Panc1 (cell line): ENCODE measurements around the gene DEGS2. TPM values are rescaled to one million over a fixed set of nuclear protein-coding genes. Genes with fewer than 3 reads are reported as not detected.

Source experiments
- ATAC-seq: fragments of 200-7000 bp; cut with Tn5 transposase; 2 replicates; pipeline ENCODE4 v1.9.1; 2020; ENCODE audit warnings: mild to moderate bottlenecking, moderate library complexity
- BruUV-seq: library from RNA; stranded (reverse); fragments of 400-500 nt; replicated peaks from 2 replicates; lab custom pipeline; 2021; lab: Mats Ljungman, UMichigan
- CTCF ChIA-PET: fragments of 300-600 bp; sonication (Branson Sonifier 250); formaldehyde crosslinking; loops from one replicate; lab custom pipeline; 2022; ENCODE audit warnings: antibody characterized with exemption; lab: Charles Lee
- POLR2A ChIA-PET: fragments of 300-600 bp; sonication (Branson Sonifier 250); formaldehyde crosslinking; loops from one replicate; lab custom pipeline; 2022; ENCODE audit warnings: antibody characterized with exemption; lab: Charles Lee
- DNase-seq: peaks from one replicate; pipeline ENCODE4 v3.0.0-alpha.2; 2010; ENCODE audit warnings: low read depth, low spot score
- H3K27ac ChIP-seq: 2 replicates; pipeline ENCODE4 v1.5.1; 2011; ENCODE audit warnings: mild to moderate bottlenecking, low read length, inconsistent platforms
- H3K27me3 ChIP-seq: fragments of 200-500 bp; sonication (Bioruptor generic); 2 replicates; pipeline ENCODE4 v1.6.0; 2014; ENCODE audit warnings: low read length, inconsistent platforms; ENCODE audit not compliant: control insufficient read depth, insufficient read depth
- H3K36me3 ChIP-seq: fragments of 200-500 bp; sonication (Bioruptor generic); 2 replicates; pipeline ENCODE4 v1.5.1; 2014; ENCODE audit warnings: inconsistent platforms, mild to moderate bottlenecking, low read length, moderate library complexity; ENCODE audit not compliant: control insufficient read depth, insufficient read depth
- H3K4me1 ChIP-seq: 2 replicates; pipeline ENCODE4 v1.5.1; 2011; ENCODE audit warnings: inconsistent platforms, mild to moderate bottlenecking, low read length, moderate library complexity; ENCODE audit not compliant: control insufficient read depth, insufficient read depth
- H3K4me3 ChIP-seq, 2 experiments: 2 replicates each; pipeline ENCODE4 v1.5.1; 2011 to 2012; ENCODE audit warnings: low read depth in 2 of 2, low read length in 2 of 2, mild to moderate bottlenecking in 2 of 2, inconsistent platforms in 1 of 2, moderate library complexity in 1 of 2
- H3K9me3 ChIP-seq: fragments of 200-500 bp; sonication (Bioruptor generic); 2 replicates; pipeline ENCODE4 v1.5.1; 2014; ENCODE audit warnings: low read depth, mild to moderate bottlenecking, inconsistent platforms, low read length, moderate library complexity; ENCODE audit not compliant: control insufficient read depth, insufficient read depth
- POLR2AphosphoS5 ChIP-seq: IDR thresholded peaks from 2 replicates; pipeline ENCODE4 v1.6.1; 2012; ENCODE audit warnings: mild to moderate bottlenecking, low read depth, low read length, moderate library complexity
- SIN3A ChIP-seq: IDR thresholded peaks from 2 replicates; pipeline ENCODE4 v1.6.1; 2012; ENCODE audit warnings: low read depth, mild to moderate bottlenecking, low read length, moderate library complexity, borderline replicate concordance; ENCODE audit not compliant: insufficient read depth
- TCF7L2 ChIP-seq: IDR thresholded peaks from 2 replicates; pipeline ENCODE4 v1.6.1; 2011; ENCODE audit warnings: mild to moderate bottlenecking, low read depth, low read length, inconsistent platforms
- in situ Hi-C: cut with HindIII; loops from 2 replicates; pipeline ENCODE4 v1.10.0; 2016; ENCODE audit warnings: low sequenced_read_pairs, low pct_unique_long_range_greater_than_20kb
- intact Hi-C: fragments of 100-400 bp; cut with micrococcal nuclease; formaldehyde crosslinking; loops from one replicate; pipeline ENCODE4 v1.10.0; 2022; ENCODE audit not compliant: unreplicated experiment
- total RNA-seq: library from RNA; stranded (reverse); gene quantifications from one replicate; pipeline ENCODE4 v1.2.1, GENCODE V29; 2021; ENCODE audit not compliant: unreplicated experiment
- TF ChIP-seq, protein P1 (sequence below), 2 experiments: IDR thresholded peaks; 2 replicates each; pipeline ENCODE4 v1.6.1; 2011 to 2012; ENCODE audit warnings: low read depth in 2 of 2, control low read depth in 1 of 2, low read length in 1 of 2, mild to moderate bottlenecking in 1 of 2, moderate library complexity in 1 of 2; ENCODE audit not compliant: insufficient read depth in 1 of 2
- TF ChIP-seq, protein P2 (sequence below): fragments of 450-650 bp; IDR thresholded peaks from 2 replicates; pipeline ENCODE4 v1.5.1; 2017; ENCODE audit warnings: mild to moderate bottlenecking

Gene DEGS2
- total RNA-seq, 1 experiment from 2014 or later, result 4.9 TPM

DNA sequence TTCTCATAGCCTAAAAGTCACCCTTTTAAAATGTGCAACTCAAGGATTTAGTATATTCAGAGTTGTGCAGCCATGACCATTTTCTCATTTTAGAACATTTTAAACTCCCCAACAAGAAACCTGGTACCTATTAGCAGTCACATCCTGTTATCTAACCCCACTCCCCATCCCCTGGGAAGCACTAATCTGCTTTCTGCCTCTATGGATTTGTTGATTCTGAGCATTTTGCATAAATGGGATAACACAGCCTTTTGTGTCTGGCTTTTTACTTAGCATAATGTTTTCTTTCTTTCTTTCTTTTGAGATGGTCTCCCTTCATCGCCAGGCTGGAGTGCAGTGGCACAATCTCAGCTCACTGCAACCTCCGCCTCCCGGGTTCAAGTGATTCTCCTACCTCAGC is 40.9 kb upstream of the DEGS2 start:
- no peaks in the 10 kb centered on the region for H3K9me3 ChIP-seq
- H3K27me3 ChIP-seq, result no peaks in the 10 kb centered on the region
- TF ChIP-seq SIN3A, result no peak
- TF ChIP-seq, protein P1, sequence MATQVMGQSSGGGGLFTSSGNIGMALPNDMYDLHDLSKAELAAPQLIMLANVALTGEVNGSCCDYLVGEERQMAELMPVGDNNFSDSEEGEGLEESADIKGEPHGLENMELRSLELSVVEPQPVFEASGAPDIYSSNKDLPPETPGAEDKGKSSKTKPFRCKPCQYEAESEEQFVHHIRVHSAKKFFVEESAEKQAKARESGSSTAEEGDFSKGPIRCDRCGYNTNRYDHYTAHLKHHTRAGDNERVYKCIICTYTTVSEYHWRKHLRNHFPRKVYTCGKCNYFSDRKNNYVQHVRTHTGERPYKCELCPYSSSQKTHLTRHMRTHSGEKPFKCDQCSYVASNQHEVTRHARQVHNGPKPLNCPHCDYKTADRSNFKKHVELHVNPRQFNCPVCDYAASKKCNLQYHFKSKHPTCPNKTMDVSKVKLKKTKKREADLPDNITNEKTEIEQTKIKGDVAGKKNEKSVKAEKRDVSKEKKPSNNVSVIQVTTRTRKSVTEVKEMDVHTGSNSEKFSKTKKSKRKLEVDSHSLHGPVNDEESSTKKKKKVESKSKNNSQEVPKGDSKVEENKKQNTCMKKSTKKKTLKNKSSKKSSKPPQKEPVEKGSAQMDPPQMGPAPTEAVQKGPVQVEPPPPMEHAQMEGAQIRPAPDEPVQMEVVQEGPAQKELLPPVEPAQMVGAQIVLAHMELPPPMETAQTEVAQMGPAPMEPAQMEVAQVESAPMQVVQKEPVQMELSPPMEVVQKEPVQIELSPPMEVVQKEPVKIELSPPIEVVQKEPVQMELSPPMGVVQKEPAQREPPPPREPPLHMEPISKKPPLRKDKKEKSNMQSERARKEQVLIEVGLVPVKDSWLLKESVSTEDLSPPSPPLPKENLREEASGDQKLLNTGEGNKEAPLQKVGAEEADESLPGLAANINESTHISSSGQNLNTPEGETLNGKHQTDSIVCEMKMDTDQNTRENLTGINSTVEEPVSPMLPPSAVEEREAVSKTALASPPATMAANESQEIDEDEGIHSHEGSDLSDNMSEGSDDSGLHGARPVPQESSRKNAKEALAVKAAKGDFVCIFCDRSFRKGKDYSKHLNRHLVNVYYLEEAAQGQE (IDR thresholded peaks at IDR 0.05; ENCODE audit: insufficient read depth in 1 of 2, low read depth in 2 of 2, low read length in 1 of 2), result no peak
- no peak for TF ChIP-seq POLR2AphosphoS5
- TF ChIP-seq TCF7L2, result no peak
- TF ChIP-seq, protein P2, sequence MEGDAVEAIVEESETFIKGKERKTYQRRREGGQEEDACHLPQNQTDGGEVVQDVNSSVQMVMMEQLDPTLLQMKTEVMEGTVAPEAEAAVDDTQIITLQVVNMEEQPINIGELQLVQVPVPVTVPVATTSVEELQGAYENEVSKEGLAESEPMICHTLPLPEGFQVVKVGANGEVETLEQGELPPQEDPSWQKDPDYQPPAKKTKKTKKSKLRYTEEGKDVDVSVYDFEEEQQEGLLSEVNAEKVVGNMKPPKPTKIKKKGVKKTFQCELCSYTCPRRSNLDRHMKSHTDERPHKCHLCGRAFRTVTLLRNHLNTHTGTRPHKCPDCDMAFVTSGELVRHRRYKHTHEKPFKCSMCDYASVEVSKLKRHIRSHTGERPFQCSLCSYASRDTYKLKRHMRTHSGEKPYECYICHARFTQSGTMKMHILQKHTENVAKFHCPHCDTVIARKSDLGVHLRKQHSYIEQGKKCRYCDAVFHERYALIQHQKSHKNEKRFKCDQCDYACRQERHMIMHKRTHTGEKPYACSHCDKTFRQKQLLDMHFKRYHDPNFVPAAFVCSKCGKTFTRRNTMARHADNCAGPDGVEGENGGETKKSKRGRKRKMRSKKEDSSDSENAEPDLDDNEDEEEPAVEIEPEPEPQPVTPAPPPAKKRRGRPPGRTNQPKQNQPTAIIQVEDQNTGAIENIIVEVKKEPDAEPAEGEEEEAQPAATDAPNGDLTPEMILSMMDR, result no peak
- DNase-seq (no peak), ATAC-seq (no peak)
- ChIA-PET POLR2A (no interaction called here), CTCF (no interaction called here)
- no TSS peak for BruUV-seq
- intact Hi-C loops, result no loop called here
- no peaks in the 10 kb centered on the region for H3K4me1 ChIP-seq
- H3K27ac ChIP-seq, result no peak overlapping the region
- no peaks in the 10 kb centered on the region for H3K36me3 ChIP-seq
- in situ Hi-C loops, result no loop called here
- H3K4me3 ChIP-seq, result no peak overlapping the region

DNA sequence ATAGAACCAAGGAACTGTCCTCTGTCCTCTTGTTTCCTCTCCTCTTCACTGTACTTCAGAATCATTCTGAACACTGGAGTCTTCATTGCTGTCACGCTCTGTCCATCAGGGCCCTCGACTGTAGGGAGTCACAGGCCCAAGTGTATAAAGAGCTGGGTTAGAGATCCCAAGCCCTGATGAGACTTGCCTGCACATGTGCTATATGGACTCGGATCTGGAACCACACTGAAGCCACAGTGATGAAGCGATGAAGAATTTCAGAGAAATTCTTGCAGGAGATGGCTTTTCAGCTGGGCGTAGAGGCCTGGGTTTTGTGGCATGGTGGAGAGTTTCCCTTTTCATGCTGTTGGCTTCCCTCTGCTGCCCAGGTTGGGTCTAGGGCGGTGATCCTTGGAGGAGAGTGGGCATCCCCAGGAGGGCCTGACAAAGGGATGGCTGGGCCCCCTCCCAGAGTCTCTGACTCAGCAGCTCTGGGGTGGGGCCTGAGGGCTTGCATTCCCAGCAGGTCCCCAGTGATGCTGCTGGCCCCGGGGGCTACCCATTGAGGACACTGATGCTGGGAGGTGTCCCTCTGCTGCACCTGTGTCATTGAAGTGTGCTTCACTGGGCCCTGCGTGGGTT is 39.9 kb upstream of the DEGS2 start:
- ATAC-seq (no peak), DNase-seq (no peak)
- Histone ChIP-seq H3K9me3 (no peaks in the 10 kb centered on the region), H3K27me3 (no peaks in the 10 kb centered on the region), H3K4me3 (no peak overlapping the region), H3K4me1 (no peaks in the 10 kb centered on the region), H3K27ac (no peak overlapping the region), H3K36me3 (no peaks in the 10 kb centered on the region)
- POLR2A ChIA-PET, result no interaction called here
- intact Hi-C loops, result no loop called here
- in situ Hi-C loops, result no loop called here
- TF ChIP-seq TCF7L2, result no peak
- no peak for TF ChIP-seq POLR2AphosphoS5
- TF ChIP-seq SIN3A, result no peak
- TF ChIP-seq, protein P2, result no peak
- TF ChIP-seq, protein P1 (IDR thresholded peaks at IDR 0.05; ENCODE audit: insufficient read depth in 1 of 2, low read depth in 2 of 2, low read length in 1 of 2), result no peak
- CTCF ChIA-PET, result interaction anchor here (0.6 kb wide), 1 partner anchor 28 kb away, joined by 3 read pairs; no protein-coding TSS in a partner anchor
- BruUV-seq, result no TSS peak
